NCI-H748 (cell line): ENCODE measurements around the gene HS3ST3B1.
A peak's percentile ranks its signal among the peaks of the same experiment; 100 is the strongest.

Source experiments
- DNase-seq: peaks from one replicate; lab custom pipeline; 2025; ENCODE audit not compliant: unreplicated experiment; lab: John Stamatoyannopoulos, UW

Gene HS3ST3B1

DNA sequence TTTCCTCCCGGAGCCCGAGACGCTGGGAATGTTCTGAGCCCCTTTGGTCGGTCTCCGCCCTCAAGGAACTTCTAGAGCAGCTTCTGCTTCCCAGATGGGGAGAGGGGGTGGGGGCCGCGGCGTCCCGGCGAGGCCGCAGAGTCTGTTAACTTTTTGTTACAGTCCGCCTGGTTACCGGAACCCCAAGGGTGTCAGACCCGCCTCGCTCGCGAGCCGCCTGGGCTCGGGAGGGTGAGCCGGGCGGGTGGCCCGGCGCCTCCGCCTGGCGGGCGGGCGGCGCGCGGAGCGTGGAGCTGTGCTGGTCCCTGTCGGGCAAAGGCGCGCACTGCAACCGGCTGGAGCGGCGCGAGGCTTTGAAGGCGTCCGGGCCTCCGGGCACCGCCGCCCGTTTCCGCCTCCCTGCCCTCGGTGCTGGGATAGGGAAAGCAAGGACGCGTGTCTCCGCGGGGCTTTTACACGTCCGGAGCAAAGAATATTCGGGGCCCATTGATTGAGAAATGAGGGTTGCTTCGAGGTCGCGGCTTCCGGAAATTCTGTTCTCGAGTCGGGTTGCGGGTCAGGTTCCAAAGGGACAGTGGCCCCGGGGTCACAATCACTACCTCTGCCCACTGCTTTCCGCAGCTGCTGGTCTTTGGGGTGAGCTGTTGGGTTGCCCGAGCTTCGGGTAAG, 1.7 kb downstream of the HS3ST3B1 start:
- peak; percentile 86 for DNase-seq

DNA sequence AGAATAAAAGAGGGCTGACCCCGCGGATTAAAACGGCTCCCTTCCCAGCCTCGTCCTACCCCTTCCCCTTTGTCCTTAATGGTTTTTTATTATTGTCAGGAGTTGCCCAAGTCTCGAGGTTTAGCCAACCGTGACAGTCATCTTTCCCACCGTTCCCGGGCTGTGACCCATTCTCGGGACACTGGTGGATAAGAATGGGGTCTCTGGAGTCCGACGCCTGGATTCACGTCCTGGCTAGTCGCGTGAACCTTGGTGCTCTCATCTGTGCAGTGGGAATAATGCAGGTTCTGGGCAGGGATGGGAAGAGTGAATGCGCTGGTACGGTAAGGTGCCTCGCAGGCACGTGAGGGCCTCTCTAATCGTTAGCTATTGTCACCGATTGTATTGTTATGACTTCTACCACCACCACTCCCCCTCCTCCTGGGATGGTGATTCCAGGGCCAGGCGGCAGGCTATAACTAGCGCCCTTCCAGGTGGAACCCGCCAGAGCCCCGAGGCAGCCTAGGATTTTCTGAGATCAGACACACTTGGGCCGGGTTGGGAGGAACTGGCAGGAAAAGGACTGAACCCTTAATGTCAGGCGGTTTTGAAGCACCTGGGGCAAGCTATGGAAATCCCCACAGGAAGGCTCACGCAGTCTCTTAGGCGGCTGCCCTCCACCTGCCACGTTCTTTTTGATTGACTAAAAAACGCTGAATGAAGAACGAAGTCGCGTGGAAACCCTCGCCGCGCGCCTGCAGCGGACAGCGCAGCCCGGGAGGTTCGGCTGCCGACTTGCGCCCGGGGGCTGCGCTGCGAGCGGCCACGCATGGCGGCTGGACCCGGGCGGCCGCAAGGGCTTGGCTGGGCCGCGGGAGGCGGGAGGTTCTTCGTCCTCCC, 2.7 kb downstream of the HS3ST3B1 start:
- peak; percentile 30 for DNase-seq

DNA sequence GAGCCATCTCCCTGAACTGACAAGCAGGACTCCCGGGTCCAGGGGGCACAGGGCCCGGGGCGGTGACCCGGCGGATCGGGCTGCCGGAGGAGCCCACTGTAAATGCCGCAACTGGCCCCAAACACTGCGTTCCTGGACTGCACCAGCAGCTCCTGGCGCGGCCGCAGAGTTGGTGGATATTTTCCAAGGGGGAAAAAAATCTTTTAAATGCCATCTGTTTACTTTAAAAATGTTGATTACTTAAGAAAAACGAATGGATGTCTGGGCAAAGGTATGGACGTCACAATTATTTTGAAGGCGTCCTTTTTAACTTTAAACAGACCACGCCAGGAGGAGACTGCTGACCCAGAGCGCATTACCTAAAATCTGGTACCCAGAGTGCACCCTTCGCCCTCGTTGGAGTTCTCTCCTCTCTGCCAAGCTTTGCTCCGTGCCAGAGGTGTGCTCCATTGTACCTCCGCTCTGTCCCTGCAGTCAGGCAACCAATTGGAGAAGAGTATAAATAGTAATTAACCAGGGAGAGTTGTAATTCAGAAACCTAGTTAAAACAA, 3.4 kb downstream of the HS3ST3B1 start:
- no peak for DNase-seq

DNA sequence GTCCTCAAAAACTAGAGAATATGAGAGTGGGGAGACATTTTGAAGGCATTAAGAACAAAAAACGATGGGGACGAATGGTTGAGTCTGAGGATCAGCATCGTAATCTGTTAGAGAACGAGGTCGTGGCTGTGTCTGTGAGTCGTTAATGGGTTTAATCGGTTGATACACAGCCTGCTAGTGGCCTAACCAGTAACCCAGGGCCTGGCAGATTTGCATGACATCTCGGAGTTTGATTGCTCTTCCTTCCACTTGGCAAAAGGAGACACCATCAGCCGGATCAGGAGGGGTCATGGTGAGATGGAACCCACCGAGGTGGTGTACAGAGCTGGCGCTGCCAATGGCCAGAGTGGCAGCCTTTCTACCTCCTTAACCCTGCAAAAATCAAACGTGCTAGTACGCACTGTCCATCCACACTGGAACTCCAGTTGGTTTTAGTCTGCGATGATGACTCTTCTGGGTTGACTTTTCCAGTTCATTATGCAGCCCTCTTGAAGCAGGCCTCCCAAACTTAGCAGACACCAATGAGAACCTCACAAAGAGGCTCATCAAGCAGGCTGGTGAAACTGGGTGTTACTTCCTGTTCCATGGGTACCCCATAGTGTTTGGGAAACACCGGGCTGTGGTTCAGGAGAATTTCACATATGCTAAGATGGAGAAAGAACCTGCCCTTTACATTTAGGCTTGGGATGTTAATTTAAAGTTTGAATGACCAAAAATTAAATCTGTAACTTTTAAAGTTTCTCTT, 4.1 kb downstream of the HS3ST3B1 start:
- DNase-seq, result no peak

DNA sequence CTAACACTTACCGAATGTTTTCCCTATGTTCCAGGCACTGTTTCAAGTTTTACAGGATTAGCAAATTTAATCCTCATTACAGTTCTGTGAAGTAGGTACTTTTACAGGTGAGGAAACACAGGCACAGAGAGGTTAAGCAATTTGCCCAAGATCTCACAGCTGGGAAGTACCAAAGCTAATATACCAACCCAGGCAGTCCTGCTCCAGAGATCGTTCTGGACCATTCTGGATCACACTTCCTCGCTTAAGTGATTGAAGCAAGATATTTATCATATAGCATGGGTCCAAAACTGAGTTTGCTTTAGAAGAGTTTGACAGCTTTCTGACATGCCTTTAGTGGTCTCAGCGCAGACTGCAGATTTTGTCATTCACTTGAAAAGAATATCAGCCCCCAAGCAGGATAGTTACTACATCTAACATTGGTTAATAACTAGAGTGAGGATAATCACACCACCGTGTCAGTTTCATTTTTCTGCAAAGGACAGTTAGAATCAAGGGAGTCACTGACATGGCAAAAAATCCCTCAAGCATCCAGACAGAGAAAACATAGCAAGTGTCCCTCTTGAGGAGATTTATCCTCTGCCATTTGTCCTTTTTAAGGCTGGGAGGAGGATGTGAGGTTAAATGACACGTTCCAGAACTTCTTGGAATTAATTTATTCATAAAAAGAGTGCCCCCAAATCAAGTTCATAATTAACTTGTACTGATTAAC, 5.1 kb downstream of the HS3ST3B1 start:
- no peak for DNase-seq

DNA sequence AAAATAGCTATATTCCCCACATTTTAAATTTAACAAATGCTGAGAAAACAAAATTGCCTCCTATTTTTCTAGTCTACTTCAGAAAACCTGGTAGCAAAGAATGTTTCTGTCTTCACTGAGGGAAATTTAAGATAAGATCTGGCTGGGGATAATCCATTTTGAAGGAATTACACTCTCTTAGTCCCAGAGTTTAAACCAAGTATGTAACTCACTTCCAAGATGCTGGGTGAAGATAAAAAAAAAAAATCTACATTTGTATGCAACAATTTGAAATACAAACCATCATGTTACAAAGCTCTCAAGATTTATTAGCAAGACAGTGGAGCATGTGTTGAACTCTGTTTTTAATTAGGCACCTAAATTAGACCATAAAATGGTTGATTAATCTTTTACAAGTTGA, 5.7 kb downstream of the HS3ST3B1 start:
- DNase-seq, result no peak

DNA sequence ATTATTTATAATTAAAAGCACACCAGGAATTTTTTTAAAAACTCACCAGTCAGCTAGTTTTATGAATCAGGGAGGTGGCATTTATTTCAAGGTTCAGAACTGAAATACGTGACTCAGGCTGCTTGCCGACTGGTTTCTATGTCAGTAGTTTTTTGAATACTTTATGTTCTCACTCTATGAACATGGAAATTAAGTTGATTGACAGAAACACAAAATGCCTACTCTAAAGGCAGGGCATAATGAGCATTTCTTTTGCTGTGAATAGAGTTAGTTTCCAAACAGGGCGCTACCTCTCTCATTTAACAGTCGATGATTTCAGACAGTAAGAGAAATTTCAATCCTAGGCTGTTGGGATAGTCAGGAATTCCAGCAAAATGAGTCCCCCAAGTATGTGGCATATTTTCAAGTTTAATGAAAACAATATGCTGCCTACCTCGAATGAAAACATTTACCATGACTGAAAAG, 6.7 kb downstream of the HS3ST3B1 start:
- no peak for DNase-seq

DNA sequence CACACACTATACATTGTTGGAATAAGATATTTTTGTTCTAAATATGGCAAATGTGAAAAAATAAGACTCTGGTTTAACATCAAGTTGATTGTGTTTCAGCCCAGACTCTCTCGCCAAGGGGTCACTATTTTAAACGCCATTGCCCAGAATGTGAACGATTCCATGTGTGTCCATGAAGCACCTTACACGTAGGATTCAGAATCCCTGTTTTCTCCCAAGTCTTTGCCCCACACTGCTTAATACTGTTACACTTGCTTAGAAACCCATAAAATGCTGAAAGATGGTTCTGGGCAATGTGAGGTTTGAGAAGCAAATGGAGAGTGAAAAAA, 7.7 kb downstream of the HS3ST3B1 start:
- DNase-seq, result no peak

DNA sequence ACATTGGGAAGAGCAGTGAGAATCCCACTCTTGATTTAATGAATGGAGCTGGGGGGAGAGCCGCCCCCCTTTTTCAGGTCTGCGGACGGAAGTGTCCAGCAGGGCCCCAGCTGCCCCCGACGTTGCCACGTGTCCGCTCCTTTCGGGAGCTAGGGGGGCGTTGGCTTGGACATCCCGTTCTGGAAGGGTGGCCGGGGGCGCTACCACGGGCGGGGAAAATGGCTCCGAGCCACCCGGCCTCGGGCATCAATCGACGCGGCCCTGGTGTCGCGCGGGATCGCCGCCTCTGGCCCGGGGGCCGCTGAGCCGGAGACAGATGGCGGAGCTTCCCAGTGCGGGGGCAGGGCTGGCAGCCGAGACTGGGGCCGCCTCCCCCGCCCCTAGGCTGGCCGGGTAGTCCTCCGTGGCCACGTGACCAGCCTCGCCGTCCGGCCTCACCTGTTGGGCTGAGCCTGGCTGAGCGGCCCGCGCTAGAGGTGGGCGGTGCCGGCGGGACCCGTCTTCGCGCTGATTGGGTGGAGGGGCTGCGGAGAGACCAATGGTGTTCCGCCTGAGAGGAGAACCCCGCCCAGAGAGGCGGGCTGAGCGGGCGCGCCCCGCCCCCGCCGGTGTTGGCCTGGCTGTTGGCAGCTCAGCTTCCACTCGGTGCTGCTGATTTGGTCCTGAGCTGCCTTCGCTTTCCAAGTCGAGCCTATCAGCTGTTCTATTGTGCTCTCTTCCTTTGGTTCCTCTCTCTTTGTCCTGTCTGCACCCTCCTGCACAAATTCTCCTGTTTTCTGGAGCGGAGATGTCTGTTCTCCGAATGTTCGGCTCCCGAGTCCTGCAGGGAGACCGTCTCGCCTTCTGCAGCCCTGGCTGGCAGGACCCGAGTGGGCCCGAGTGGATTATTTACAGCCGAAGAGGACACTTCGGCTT, 8.3 kb downstream of the HS3ST3B1 start:
- peak; percentile 92 for DNase-seq

DNA sequence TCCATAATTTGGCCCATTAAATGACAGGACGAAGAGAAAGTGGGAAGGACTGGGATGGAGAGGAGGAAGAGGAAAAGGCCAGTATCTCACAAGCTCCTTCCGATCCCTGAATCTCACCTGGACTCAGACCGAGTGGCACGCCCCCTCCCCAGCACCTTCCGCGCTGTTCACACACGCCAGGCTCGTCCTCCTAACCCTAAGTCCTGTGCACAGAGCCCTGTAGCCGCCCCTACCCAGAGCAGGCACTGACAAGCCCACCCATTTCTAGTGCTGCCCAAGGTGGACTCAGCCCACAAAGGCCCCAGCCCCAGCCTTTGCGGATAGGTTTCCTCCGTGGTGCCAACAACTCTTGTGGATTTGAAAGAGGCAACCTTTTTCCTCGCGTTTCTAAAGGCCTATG, 9.2 kb downstream of the HS3ST3B1 start:
- DNase-seq, result no peak

DNA sequence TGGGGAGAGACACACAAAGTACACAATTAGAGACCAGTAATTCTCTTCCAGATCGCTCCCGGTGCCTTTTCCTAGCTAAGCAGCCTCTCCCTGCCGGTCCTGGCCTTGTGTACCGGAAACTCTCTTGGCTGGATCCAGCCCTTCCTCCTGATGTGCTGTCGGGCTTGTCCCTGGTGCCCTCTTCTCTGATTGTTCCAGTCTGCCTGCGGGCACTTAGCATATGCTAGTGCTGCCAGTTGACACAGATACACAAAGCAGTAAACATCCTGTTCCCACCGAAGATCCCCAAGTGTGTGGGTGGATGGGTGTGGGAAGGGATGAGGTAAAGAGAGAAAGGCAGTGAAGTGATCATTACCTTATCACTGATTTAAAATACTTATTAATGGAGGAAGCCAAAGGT, 9.7 kb downstream of the HS3ST3B1 start:
- no peak for DNase-seq

DNA sequence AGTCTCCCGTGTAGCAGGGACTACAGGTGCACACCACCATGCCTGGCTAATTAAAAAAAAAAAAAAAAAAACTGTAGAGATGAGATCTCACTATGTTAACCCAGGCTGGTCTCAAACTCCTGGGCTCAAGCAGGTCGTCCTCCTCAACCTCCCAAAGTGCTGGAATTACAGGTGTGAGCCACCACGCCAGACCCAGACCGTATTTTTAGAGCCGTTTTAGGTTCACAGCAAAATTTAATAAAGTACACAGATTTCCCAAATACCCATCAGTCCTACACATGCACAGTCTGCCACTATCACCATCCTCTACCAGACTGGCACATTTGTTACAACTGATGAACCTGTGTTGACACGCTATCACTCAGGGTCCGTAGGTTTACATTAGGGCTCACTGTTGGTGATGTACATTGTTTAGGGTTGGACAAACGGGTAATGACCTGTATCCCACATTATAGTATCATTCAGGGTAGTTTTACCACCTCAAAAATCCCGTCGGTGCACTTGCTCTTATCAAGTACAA, 10.4 kb downstream of the HS3ST3B1 start:
- DNase-seq, result no peak

DNA sequence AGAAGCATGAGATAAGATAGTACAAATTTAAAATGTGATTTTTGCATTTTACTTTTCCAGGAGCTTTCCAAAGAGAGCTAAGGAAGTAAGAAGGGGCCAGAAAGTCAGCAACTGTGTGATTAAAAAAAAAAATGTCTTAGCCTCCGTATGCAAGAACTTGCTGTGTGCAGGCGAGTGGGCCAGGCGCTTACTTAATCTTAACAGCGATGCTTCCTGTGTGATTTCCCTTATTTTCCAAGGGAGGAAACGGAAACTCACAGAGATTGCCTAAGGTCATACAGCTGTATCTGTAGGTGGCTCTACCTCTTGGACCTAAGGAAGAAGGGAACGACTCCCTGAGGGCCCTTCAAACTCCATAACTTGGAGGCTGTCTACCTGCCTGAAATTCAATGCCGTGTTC, 11.1 kb downstream of the HS3ST3B1 start:
- no peak for DNase-seq

DNA sequence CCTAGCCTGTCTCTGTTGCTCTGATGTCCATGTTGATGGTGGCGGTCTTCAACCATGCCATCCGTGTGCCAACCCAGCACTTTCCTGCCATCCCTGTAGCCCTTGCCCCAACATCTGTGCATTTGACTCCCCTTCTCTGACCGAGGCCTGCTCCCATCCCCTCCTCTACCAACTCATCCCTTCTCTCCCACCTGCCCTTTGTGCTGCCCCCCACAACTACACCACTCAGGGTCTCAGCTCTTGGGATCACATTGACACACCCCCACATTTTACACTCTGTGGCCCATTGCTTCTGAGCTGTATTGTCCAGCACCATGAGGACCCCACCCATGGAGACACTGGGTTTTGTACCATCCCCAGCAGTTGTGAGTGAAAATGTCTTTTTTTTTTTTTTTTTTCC, 11.6 kb downstream of the HS3ST3B1 start:
- DNase-seq, result no peak

DNA sequence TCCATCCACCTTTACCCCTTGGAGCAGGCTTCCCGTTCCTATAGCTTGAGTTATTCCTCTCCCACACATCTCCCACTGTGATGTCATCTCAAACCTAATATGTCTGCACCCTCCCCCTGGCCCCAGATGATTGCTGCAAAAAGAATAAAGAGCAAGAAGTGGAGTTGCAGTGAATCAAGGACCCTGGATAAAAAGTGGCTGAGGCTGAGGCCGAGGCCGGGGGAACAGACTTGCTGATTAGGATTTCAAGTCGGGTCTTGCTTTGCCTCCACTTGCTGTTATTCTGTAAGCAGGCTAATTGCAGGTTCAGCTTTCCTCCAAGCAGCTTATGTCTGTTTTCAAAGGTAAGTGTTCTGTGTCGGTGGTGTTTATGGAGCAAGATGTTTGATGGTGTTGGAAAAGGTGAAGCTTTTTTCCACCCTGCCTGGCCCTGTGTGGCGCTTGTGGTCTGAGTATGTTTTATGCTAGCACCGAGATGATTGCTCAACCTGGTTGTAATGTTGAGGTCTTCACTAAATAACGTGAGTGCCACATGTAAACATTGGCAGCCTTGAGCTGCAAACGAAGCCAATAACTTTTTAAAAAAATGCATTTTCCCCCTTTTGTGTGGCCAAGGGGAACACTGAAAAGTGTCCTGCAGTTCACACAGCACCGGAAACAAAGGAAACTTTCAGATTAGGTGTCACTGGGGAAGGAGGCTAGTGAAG, 15.4 kb downstream of the HS3ST3B1 start:
- no peak for DNase-seq

DNA sequence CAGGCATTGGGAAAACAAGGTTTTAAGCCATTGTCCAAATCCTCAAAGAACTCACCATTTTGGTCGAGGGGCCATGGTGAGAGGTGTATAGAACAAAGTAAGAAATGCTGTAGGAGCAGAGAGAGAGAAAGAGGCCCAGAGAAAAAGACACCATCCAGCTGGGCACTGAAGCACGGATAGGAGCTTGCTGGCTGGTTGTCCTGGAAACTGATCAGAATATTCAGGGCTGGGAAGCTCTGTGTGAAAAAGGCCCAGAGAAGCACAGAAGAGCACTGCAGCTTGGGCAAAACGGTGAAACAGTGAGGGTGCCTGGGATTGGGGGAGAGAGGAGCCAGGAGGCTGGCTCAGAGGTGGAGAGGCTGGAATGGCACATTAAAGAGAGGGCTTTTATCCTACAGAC, 16.5 kb downstream of the HS3ST3B1 start:
- DNase-seq, result no peak

DNA sequence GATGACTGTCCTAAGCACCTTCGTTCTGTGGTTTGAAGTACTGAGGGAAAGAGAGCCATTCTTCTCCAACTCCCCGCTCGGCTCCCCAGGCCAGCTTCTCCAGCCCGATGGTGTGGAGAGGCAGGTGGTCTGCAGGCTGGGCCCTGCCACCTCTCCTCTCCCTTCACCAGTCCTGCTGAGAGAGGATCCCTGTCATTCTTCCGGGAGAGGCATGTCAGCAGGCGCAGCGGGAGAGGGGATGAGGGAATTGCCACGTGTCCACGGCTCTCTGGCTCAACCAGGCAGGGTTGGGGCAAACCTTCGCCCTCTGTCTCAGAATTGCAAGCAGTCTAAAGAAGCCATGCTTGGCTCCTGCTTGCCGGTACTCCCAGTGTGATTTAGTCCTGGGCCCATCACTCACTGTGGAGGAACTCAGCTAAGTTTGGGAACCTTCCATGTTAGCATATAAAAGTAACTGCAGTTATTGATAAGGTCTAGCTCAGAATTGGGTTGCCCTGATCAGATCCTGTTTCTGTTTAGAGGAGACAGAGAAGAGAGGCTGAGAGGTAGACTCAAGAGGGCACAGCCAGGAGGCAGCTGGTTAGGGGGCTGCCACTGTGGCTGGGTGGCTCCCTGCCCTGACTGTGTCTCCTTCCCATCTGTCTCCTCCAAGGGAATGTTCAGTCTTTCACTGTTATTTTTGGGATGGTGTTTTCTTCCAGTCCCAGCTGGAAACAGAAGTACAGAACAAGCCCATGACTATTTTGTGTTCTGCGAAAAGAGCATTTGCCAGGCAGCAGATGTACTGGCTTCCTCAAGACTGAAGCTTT, 17.4 kb downstream of the HS3ST3B1 start:
- DNase-seq, result no peak

DNA sequence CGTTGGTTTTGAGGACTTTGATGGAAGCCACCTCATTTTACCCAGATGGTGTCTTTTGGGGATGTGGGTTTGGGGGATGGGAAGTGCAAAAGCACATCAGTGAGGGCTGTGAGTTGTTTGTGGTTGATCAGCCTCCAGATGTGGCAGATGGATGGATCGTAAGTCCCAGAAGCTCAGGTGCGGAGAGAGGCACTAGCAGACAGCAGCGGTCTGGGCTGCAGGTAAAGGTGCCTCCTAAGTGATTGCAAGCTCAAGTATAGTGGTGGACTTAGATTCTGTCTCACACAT, 18.0 kb downstream of the HS3ST3B1 start:
- no peak for DNase-seq
